HG02981 (cell line): Measurements from ENCODE around the gene LRRC4C.
"Not testable (repeated sequence)": the region's sequence is repeated elsewhere in the genome, so short reads cannot be mapped to it uniquely, and the experiment has no call there.

Experiments
- ATAC-seq: cut with Tn5 transposase; IDR thresholded peaks from one replicate; pipeline ENCODE4 v1.9.1; 2021; ENCODE audit warnings: mild to moderate bottlenecking, moderate library complexity; ENCODE audit not compliant: unreplicated experiment

LRRC4C gene

GRCh38 chr11:40542821-40543220 is 916.6 kb downstream of the LRRC4C start:
- no peak for ATAC-seq

- ATAC-seq = no peak
These were observed 921.7 kb downstream of the LRRC4C start for GRCh38 chr11:40537734-40538133.

- ATAC-seq = not testable (repeated sequence)
These were observed 937.4 kb downstream of the LRRC4C start for GRCh38 chr11:40522080-40522479.

GRCh38 chr11:40517122-40517521 is 942.3 kb downstream of the LRRC4C start:
- no peak for ATAC-seq

DNA sequence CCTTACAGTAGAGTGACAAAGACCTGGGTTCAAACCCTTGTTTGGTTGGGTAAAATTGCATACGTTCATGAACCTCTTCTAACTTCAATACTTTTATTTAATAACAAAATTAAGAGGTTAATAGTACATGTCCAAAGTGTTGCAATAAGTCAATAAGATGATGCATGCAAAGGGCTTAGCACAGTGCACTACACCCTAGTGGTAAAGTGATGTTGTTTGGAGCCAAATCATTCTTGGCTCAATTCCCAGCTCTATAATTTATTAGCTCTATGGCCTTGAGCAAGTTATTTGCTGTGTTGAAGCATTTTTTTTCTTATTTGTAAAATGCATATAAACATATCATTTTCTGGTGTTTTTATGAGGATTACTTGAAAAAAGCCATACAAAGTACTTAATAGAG is 945.3 kb downstream of the LRRC4C start:
- no peak for ATAC-seq

- ATAC-seq = no peak
These were observed 946.2 kb downstream of the LRRC4C start for GRCh38 chr11:40513281-40513680.

- ATAC-seq = no peak
These were observed 951.1 kb downstream of the LRRC4C start for GRCh38 chr11:40508303-40508702.

DNA sequence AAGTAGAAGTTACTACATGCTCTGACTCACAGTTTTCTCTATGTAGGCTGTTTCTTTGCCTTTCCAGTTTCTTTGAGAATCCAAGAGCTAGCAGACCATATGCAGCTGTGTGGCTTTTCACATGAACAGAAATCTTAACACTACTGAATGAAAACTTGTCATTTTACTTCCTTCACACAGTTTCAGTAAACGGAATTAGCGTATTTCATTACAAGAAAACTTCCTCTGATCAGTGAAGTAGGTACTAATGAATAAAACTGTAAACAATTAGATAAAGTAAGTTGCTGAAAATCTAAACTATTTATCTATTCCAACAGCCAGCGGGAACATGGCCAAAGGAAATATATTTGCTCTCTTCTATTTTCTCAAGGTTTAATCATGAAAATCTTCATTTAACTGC is 953.2 kb downstream of the LRRC4C start:
- ATAC-seq = no peak

DNA sequence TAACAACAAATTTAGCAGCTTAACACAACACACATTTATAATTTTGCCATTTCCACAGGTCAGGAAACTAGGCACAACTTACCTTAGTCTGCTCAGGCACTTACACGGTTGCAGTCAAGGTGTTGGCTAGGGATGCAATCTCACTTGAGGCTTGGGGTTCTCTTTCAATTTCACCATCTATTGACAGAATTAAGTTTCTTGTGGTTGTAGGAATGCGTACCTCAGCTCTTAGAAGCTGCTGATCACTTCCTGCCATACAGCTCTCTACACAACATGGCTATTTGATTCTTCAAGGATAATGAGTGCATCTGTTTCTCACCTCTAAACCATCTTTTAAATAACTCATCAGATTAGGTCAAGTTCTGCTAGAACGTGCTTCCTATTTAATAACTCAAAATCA is 968.1 kb downstream of the LRRC4C start:
- ATAC-seq = no peak

DNA sequence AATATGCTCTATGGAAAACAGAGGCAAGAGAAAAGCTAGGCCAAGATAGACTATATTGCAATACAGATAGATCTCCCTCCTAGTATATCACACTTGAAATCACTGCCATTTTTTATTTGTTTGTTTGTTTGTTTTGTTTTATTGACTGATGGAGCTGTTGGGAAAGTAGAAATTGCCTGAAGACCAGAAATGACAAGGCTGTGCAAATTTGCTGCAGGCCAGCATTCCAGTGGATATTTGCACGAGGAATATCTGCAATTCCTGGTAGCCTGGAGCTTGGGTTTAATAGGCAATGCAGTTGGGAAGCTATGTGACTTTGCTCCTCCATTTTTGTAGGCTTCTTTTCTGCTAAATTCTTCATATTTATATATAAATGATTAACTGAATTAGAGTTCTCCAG is 991.7 kb downstream of the LRRC4C start:
- ATAC-seq = no peak

- no peak for ATAC-seq
These were observed 1014.1 kb downstream of the LRRC4C start for GRCh38 chr11:40445391-40445790.

GRCh38 chr11:40444151-40444550 is 1015.3 kb downstream of the LRRC4C start:
- no peak for ATAC-seq

DNA sequence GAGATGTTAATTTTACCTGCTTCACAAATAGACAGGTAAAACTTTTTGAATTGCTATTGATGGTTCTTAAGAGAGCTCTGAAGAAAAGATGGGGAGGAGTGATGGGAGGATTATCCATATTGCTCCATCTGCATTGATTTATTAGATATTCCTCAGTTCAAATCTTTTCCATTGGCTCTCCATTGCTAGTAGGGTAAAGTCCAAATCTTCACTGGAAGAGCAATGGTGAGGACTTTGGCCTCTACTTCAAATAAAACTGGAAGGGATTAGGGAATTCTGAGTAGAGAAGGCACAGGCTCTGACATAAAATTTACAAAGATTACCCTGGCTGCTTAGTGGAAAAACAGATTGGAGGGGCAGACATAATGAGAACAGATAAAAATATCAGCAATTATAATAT is 1024.1 kb downstream of the LRRC4C start:
- ATAC-seq = no peak

- no peak for ATAC-seq
These were observed 1024.5 kb downstream of the LRRC4C start for GRCh38 chr11:40434926-40435325.

DNA sequence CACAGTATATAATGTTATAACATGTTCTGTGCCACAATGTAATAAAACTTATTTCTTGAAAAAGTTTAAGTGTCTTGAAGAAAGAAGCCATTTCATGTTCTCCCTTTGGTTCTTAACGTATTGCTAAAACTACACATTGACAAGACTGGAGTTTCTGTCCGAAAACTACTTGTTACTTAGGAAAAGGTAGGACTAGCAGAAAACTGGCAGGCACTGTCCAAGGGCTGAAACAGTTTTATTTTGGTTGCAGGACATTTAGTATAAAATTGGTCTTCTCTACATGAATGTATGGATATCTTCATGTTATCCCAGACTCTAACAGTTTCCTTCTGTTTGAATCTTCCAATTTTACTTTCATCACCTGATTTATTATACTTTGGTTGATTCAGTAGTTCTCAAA is 1027.1 kb downstream of the LRRC4C start:
- no peak for ATAC-seq

DNA sequence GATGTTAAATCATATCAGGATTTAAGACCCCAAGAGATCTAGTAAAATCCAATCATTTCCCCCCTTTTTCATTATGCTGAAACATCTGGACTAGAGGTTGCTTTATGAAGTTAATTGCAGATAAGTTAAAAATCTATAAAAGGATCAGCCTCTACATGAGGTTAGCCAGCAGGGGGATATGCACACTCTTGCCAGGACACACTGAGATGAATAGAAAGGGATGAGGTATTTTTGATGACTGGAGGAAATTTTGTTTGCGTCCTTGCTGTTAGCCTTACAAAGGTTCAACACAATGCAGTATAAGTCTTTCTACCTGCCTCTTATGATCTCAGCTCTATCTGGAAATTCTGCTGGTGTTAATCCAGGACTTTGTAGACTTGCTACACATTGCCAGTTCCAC is 1034.3 kb downstream of the LRRC4C start:
- no peak for ATAC-seq

GRCh38 chr11:40421208-40421981 is 1038.1 kb downstream of the LRRC4C start:
- no peak for ATAC-seq

- no peak for ATAC-seq
These were observed 1041.8 kb downstream of the LRRC4C start for GRCh38 chr11:40417627-40418026.

GRCh38 chr11:40407355-40407754 is 1052.1 kb downstream of the LRRC4C start:
- ATAC-seq = no peak

DNA sequence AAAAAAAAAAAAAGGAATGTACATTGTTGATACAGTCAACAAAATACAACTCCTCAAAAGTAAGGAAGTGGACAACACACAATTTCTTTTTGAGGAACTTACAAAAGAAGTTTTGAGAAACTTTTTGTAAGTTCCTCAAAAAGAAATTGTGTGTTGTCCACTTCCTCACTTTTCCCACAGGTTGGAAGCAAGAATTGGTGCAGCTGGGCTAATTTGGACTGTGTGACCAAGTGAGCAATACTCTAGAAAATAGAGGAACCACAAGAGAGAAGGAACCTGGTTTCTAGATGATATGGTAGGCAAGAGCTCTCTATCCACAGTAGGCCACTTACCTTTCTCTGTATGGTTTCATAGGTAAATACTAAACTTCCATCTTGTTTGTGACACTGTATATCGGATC is 1053.8 kb downstream of the LRRC4C start:
- ATAC-seq = no peak

GRCh38 chr11:40403321-40403720 is 1056.1 kb downstream of the LRRC4C start:
- ATAC-seq = no peak

DNA sequence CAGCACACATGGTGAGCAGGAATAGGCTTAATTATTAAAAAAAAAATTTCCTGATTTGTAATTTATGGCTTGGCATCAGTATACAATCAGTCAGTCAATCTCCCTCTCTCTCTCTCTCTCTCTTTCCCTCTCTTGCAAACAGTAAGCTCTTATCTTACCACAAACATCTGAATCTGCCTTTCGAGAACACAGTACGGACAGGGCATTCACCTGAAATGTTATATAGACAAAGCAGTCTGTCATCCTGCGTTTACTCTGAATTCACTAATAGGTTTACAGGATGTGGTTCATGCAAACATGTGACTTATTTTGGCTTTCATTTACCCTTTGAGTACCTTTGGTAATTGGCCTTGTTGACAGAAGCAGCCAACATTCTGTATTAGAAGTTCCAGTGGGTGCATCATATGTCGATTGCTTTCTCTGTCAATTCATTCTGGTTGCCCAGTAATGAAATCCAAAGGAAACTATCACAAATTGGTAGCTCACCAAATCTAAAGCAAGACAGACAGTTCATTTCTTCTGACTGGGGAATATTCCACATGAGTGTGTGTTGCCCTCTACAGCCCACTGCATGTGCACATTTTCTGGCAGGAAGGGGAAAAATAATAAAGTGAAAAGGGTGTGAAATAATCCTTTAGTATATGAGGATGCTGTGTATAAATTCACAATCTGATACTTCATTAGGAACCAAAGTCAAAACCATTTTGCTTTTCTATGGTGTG is 1058.2 kb downstream of the LRRC4C start:
- no peak for ATAC-seq
